Spinal cord (tissue), 10 donors: ENCODE measurements around the gene PPP2R5E. TPM values are rescaled to one million over a fixed set of nuclear protein-coding genes. Genes with fewer than 3 reads are reported as not detected.

Source experiments
- DNase-seq, 6 donors: peaks; one replicate each; pipeline versions ENCODE4 v3.0.0 to v3.0.0-alpha.2; 2013 to 2015; ENCODE audit warnings: low spot score in 6 of 6, low read depth in 4 of 6
- H3K27ac ChIP-seq: one replicate; pipeline ENCODE4 v1.5.1; 2013; ENCODE audit warnings: low read depth, low read length, control low read depth
- H3K27me3 ChIP-seq: one replicate; pipeline ENCODE4 v1.6.1; 2013; ENCODE audit warnings: low read length; ENCODE audit not compliant: control insufficient read depth, insufficient read depth
- H3K36me3 ChIP-seq: one replicate; pipeline ENCODE4 v1.6.1; 2013; ENCODE audit warnings: low read length; ENCODE audit not compliant: control insufficient read depth, insufficient read depth
- H3K4me1 ChIP-seq: one replicate; pipeline ENCODE4 v1.6.1; 2013; ENCODE audit warnings: low read length; ENCODE audit not compliant: control insufficient read depth, insufficient read depth
- H3K4me3 ChIP-seq: one replicate; pipeline ENCODE4 v1.5.1; 2013; ENCODE audit warnings: low read depth, low read length, control low read depth
- H3K9me3 ChIP-seq: one replicate; pipeline ENCODE4 v1.6.1; 2013; ENCODE audit warnings: low read length; ENCODE audit not compliant: control insufficient read depth, insufficient read depth
- WGBS: methylation state at CpG from one replicate; pipeline ENCODE4 v1.1.5; 2013; ENCODE audit warnings: missing lambda C conversion rate; ENCODE audit not compliant: insufficient coverage; 5-methylcytosine and 5-hydroxymethylcytosine counted together
- polyA plus RNA-seq, 2 donors: library from polyadenylated mRNA; unstranded; fragments of 120-200 nt; gene quantifications; one replicate each; pipeline ENCODE4 v1.2.1, GENCODE V29; 2013; ENCODE audit not compliant: insufficient read length in 2 of 2
- total RNA-seq, 2 donors: library from RNA; depleted of rRNA in 1 of 2; stranded (reverse); fragments of 120-200 nt in 1 of 2; fragments of >200 nt in 1 of 2; gene quantifications; one replicate each; pipeline versions ENCODE4 v1.2.3 to v1.2.4, GENCODE V29; 2013 to 2014
- donor health status: healthy.

Gene PPP2R5E
- total and polyA plus RNA-seq, 4 donors, result 22.0 to 47.5 (median 37.6) TPM

- 33% methylated on average over 1 of the region's 2 CpGs for WGBS
- Histone ChIP-seq H3K4me1 (no peaks in the 10 kb centered on the region), H3K27me3 (no peaks in the 10 kb centered on the region), H3K36me3 (no peaks in the 10 kb centered on the region), H3K9me3 (no peaks in the 10 kb centered on the region), H3K4me3 (no peak overlapping the region), H3K27ac (no peak overlapping the region)
- DNase-seq, result no peak
Observed at GRCh38 chr14:63404906-63405305, 138.3 kb downstream of the PPP2R5E start.

GRCh38 chr14:63401646-63402045, 141.5 kb downstream of the PPP2R5E start:
- no peak for DNase-seq
- Histone ChIP-seq H3K27me3 (no peaks in the 10 kb centered on the region), H3K4me3 (no peak overlapping the region), H3K9me3 (no peaks in the 10 kb centered on the region), H3K4me1 (no peaks in the 10 kb centered on the region), H3K27ac (no peak overlapping the region), H3K36me3 (no peaks in the 10 kb centered on the region)
- 100% methylated on average over 1 of the region's 2 CpGs for WGBS

- WGBS, result no CpG with 5 or more reads among the region's 3 CpGs
- Histone ChIP-seq H3K27ac (no peak overlapping the region), H3K4me3 (no peak overlapping the region), H3K9me3 (no peaks in the 10 kb centered on the region), H3K36me3 (peaks cover 16% of the 10 kb centered on the region), H3K4me1 (no peaks in the 10 kb centered on the region), H3K27me3 (no peaks in the 10 kb centered on the region)
- no peak for DNase-seq
Observed at GRCh38 chr14:63398952-63399351, 144.2 kb downstream of the PPP2R5E start.

DNA sequence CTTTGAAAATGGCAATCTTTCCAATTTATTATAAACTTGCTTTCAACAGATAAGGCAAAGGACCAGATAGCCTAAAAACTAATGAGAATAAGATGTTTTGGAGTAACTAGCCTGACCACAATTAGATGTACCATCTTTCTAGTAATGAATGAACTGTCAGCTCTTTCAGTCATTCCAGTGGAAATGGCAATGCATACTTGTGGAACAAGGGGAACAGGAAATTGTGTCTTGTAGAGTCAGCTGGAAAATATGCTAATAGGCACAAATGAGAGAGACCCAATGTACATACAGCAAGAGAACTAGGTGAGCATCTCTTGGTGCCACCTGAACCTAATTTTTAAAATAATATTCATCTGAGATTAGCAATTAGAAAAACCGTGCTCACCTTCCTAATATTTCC, 148.3 kb downstream of the PPP2R5E start:
- Histone ChIP-seq H3K27ac (no peak overlapping the region), H3K4me3 (no peak overlapping the region), H3K27me3 (no peaks in the 10 kb centered on the region), H3K4me1 (no peaks in the 10 kb centered on the region), H3K36me3 (peaks cover 28% of the 10 kb centered on the region), H3K9me3 (no peaks in the 10 kb centered on the region)
- no CpG with 5 or more reads among the region's 1 CpG for WGBS
- no peak for DNase-seq

- H3K27ac ChIP-seq, result no peak overlapping the region
- no peaks in the 10 kb centered on the region for H3K27me3 ChIP-seq
- no peaks in the 10 kb centered on the region for H3K4me1 ChIP-seq
- H3K36me3 ChIP-seq, result peaks cover 28% of the 10 kb centered on the region
- DNase-seq, result no peak
- WGBS, result 87% methylated on average over 2 of the region's 2 CpGs
- no peak overlapping the region for H3K4me3 ChIP-seq
- no peaks in the 10 kb centered on the region for H3K9me3 ChIP-seq
Observed at GRCh38 chr14:63394432-63394831, 148.7 kb downstream of the PPP2R5E start.

DNA sequence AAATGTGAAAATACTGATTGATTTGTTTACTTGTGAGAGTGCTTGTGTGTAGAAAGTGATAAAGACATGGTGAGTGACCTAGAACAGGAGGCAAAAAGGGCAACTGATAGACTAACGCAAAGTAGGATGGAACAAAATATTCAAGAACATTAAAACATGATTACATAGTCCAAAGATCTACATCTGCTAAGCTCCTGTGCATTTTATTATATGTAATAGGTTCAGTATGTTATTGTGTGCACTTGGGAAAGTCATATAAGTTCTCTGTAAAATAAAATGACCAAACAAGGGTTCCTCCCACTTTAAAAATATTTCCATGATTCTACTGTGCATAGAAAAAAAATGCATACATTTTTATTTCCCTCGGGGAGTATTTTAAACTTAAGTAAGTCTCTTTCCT, 150.2 kb downstream of the PPP2R5E start:
- Histone ChIP-seq H3K4me3 (no peak overlapping the region), H3K4me1 (no peaks in the 10 kb centered on the region), H3K36me3 (peaks cover 28% of the 10 kb centered on the region), H3K27ac (no peak overlapping the region), H3K27me3 (no peaks in the 10 kb centered on the region), H3K9me3 (no peaks in the 10 kb centered on the region)
- DNase-seq, result no peak
- WGBS, result no CpG with 5 or more reads among the region's 2 CpGs

- no peaks in the 10 kb centered on the region for H3K9me3 ChIP-seq
- H3K27me3 ChIP-seq, result no peaks in the 10 kb centered on the region
- DNase-seq, result no peak
- WGBS, result no CpG with 5 or more reads among the region's 1 CpG
- H3K36me3 ChIP-seq, result peaks cover 28% of the 10 kb centered on the region
- no peak overlapping the region for H3K27ac ChIP-seq
- H3K4me3 ChIP-seq, result no peak overlapping the region
- no peaks in the 10 kb centered on the region for H3K4me1 ChIP-seq
Observed at GRCh38 chr14:63392236-63392635, 150.9 kb downstream of the PPP2R5E start.

GRCh38 chr14:63388766-63389431, 154.3 kb downstream of the PPP2R5E start:
- WGBS, result 75% methylated on average over 6 of the region's 8 CpGs
- H3K27me3 ChIP-seq, result no peaks in the 10 kb centered on the region
- H3K36me3 ChIP-seq, result peaks cover 22% of the 10 kb centered on the region
- H3K4me1 ChIP-seq, result no peaks in the 10 kb centered on the region
- H3K27ac ChIP-seq, result no peak overlapping the region
- H3K9me3 ChIP-seq, result no peaks in the 10 kb centered on the region
- peak in 5 of 6 donors; percentile 10 to 73 (median 36) for DNase-seq
- H3K4me3 ChIP-seq, result no peak overlapping the region

DNA sequence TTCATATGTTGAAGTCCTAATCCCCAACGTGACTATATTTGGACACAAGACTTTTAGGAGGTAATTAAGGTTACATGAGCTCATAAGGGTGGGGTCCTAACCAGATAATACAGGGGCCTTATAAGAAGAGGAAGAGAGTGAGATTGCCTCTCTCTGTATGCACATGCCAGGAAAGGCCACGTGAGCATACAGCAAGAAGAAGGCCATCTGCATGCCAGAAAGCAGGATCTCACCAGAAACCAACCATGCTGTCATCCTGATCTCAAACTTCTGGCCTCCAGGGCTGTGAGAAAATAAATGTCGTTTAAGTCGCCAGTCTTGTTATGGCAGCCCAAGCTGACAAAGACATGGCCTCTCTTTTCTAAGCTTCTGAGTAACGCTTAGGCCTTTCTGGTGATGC, 155.5 kb downstream of the PPP2R5E start:
- peaks cover 19% of the 10 kb centered on the region for H3K36me3 ChIP-seq
- WGBS, result 100% methylated on average over 3 of the region's 5 CpGs
- no peaks in the 10 kb centered on the region for H3K9me3 ChIP-seq

GRCh38 chr14:63383776-63384367, 159.3 kb downstream of the PPP2R5E start:
- peaks cover 19% of the 10 kb centered on the region for H3K36me3 ChIP-seq
- H3K4me3 ChIP-seq, result no peak overlapping the region
- no peak overlapping the region for H3K27ac ChIP-seq
- DNase-seq, result no peak
- H3K9me3 ChIP-seq, result no peaks in the 10 kb centered on the region
- no peaks in the 10 kb centered on the region for H3K27me3 ChIP-seq
- WGBS, result 79% methylated on average over 2 of the region's 4 CpGs
- no peaks in the 10 kb centered on the region for H3K4me1 ChIP-seq

More for the DNA sequence above, 155.5 kb downstream of the PPP2R5E start:
- Histone ChIP-seq H3K4me1 (no peaks in the 10 kb centered on the region), H3K4me3 (no peak overlapping the region), H3K27me3 (no peaks in the 10 kb centered on the region), H3K27ac (no peak overlapping the region)
- peak in 1 of 6 donors; percentile 7 for DNase-seq
